Activated CD4-positive, alpha-beta T cell treated with anti-CD3 and anti-CD28 coated beads for 36 hours (primary cell): ENCODE measurements around the gene AKAP6. TPM values are rescaled to one million over a fixed set of nuclear protein-coding genes. Genes with fewer than 3 reads are reported as not detected.
A peak's percentile ranks its signal among the peaks of the same experiment; 100 is the strongest.

Experiments
- ATAC-seq: fragments of 200-7000 bp; cut with Tn5 transposase; one replicate; pipeline ENCODE4 v1.10.0; 2021; ENCODE audit warnings: mild to moderate bottlenecking, moderate library complexity
- CTCF ChIA-PET: fragments of 350-600 bp; sonication (Branson Sonifier 250); formaldehyde crosslinking; loops from one replicate; lab custom pipeline; 2021; ENCODE audit warnings: antibody characterized with exemption; lab: Charles Lee
- POLR2A ChIA-PET: fragments of 350-600 bp; sonication (Branson Sonifier 250); formaldehyde crosslinking; loops from one replicate; lab custom pipeline; 2021; ENCODE audit warnings: antibody characterized with exemption, inconsistent platforms; lab: Charles Lee
- DNase-seq: peaks from one replicate; pipeline ENCODE4 v3.0.0-alpha.2; 2020
- H3K27ac Mint-ChIP-seq: one replicate; pipeline ENCODE4 v1.8.0; 2021; ENCODE audit warnings: mixed read lengths
- H3K27me3 Mint-ChIP-seq: one replicate; pipeline ENCODE4 v1.8.0; 2021; ENCODE audit warnings: mixed read lengths
- H3K36me3 Mint-ChIP-seq: one replicate; pipeline ENCODE4 v1.8.0; 2021; ENCODE audit warnings: low read depth, mixed read lengths
- H3K4me1 Mint-ChIP-seq: one replicate; pipeline ENCODE4 v1.8.0; 2021; ENCODE audit warnings: mixed read lengths
- H3K4me3 Mint-ChIP-seq: one replicate; pipeline ENCODE4 v1.8.0; 2021; ENCODE audit warnings: mild to moderate bottlenecking, moderate library complexity, mixed read lengths
- H3K9me3 Mint-ChIP-seq: one replicate; pipeline ENCODE4 v1.8.0; 2021; ENCODE audit warnings: low read depth, mixed read lengths
- intact Hi-C, 2 experiments: fragments of 100-400 bp; cut with DNase I in 1 of 2; cut with micrococcal nuclease in 1 of 2; formaldehyde crosslinking; loops; one replicate each; pipeline versions ENCODE4 v1.14.2 to v1.15.1; 2022 to 2024; cut with DNase I, micrococcal nuclease
- total RNA-seq, 2 experiments: library from RNA; stranded (reverse); gene quantifications; one replicate each; pipeline ENCODE4 v1.2.3, GENCODE V29; 2021

AKAP6 gene
- total RNA-seq, 2 experiments from 2014 or later = 1.1 to 2.0 TPM

DNA sequence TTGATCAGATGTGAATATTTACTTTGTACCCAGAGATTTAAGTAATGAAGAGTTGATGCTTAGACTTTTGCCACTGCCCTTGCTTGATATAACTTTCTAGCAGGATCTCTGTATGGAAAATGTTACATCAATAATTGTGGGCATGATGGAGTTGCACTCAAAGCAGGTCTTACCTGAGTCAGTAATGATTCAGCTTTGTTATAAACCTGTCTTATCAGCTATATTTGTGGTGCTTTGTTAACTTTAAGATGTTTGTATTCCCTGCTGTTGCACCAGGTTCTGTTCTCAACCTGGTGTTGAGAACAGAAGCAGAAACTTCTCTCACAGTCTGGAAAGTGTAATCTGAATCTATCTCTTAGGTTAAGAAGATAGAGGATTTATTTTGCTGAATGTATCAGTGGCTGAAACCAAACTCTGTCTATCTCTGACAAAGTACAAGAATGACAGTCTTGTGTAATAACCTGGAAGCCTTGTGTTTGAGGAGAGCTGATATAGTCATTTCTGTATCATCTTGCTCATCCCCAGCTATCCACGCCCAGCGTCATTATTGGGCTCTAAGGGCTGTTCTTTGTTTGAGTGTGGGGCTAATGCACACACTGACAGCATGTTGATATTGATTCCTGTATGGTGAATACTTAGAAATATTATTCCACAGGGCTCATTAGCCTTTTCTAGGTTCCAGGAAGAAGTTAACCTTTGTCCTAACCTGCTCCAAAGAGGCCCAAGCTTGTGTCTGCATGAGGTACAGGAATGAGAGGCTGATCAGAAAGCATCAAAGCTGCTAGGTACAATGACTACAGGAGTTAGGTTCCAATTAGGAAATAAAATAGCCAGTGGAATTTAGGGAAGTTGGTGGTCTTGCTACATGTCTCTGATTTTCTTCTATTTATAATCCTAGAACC is 3.6 kb downstream of the AKAP6 start:
- no peak overlapping the region for H3K4me3 Mint-ChIP-seq
- peak; percentile 18 for DNase-seq
- ChIA-PET POLR2A (no interaction called here), CTCF (interaction anchor here (0.6 kb wide), 1 partner anchor 32 kb away, joined by 3 read pairs; no protein-coding TSS in a partner anchor)
- H3K4me1 Mint-ChIP-seq = no peaks in the 10 kb centered on the region
- no peak overlapping the region for H3K27ac Mint-ChIP-seq
- no peaks in the 10 kb centered on the region for H3K9me3 Mint-ChIP-seq
- no peaks in the 10 kb centered on the region for H3K27me3 Mint-ChIP-seq
- no peaks in the 10 kb centered on the region for H3K36me3 Mint-ChIP-seq
- intact Hi-C loops = no loop called here
- peak; percentile 82 for ATAC-seq

DNA sequence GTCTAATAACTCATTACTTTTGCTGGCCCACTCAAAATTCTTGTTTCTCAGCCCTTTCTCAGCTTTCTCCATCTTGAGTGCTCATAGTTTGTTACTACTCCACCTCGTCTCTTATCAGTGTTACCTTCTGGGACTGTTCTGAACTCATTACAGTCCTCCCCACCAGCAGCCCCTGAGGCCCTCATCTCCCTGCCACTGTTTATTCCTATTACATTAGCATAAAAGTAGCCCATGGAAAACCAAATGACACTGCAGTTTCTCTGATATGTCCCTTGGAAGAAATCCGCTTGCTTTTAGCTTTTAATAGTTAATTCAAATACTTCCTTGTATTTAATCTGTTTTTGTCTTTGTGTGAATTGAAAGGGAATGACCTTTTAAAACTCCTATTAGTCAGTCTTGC is 7.6 kb downstream of the AKAP6 start:
- Mint-ChIP-seq H3K36me3 (no peaks in the 10 kb centered on the region), H3K9me3 (no peaks in the 10 kb centered on the region), H3K4me1 (no peaks in the 10 kb centered on the region), H3K27me3 (no peaks in the 10 kb centered on the region), H3K4me3 (no peak overlapping the region), H3K27ac (no peak overlapping the region)
- DNase-seq (no peak), ATAC-seq (no peak)
- ChIA-PET CTCF (no interaction called here), POLR2A (no interaction called here)
- intact Hi-C loops = no loop called here

DNA sequence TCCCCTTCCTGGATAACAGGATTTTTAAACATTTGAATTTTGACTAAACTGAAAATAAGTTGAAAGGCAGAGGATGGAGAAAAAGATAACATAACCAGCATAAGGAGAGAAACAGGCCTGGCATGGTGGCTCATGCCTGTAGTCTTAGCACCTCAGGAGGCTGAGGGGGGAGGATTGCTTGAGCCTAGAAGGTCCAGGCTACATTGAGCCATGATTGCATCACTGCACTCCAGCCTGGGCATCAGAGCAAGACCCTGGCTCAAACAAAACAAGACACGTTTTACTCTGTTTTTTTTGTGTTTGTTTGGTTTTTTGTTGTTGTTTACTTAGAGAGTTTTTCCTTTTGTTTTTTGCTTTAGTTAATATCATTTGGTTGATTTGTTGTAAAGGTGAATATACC is 8.7 kb downstream of the AKAP6 start:
- POLR2A ChIA-PET = no interaction called here
- Mint-ChIP-seq H3K4me3 (no peak overlapping the region), H3K4me1 (no peaks in the 10 kb centered on the region), H3K9me3 (no peaks in the 10 kb centered on the region), H3K27ac (no peak overlapping the region), H3K27me3 (no peaks in the 10 kb centered on the region), H3K36me3 (no peaks in the 10 kb centered on the region)
- ATAC-seq (no peak), DNase-seq (no peak)
- CTCF ChIA-PET = no interaction called here
- intact Hi-C loops = no loop called here

- no peak for ATAC-seq
- no peaks in the 10 kb centered on the region for H3K4me1 Mint-ChIP-seq
- H3K36me3 Mint-ChIP-seq = no peaks in the 10 kb centered on the region
- no peak overlapping the region for H3K4me3 Mint-ChIP-seq
- ChIA-PET POLR2A (no interaction called here), CTCF (no interaction called here)
- intact Hi-C loops = no loop called here
- H3K27me3 Mint-ChIP-seq = no peaks in the 10 kb centered on the region
- no peak for DNase-seq
- H3K27ac Mint-ChIP-seq = no peak overlapping the region
- H3K9me3 Mint-ChIP-seq = no peaks in the 10 kb centered on the region
These were observed 10.1 kb downstream of the AKAP6 start for GRCh38 chr14:32339188-32339587.

GRCh38 chr14:32341947-32342846 is 13.1 kb downstream of the AKAP6 start:
- POLR2A ChIA-PET = no interaction called here
- Mint-ChIP-seq H3K36me3 (no peaks in the 10 kb centered on the region), H3K27ac (no peak overlapping the region), H3K27me3 (no peaks in the 10 kb centered on the region), H3K4me1 (no peaks in the 10 kb centered on the region), H3K4me3 (no peak overlapping the region), H3K9me3 (no peaks in the 10 kb centered on the region)
- DNase-seq = no peak
- intact Hi-C loops = no loop called here
- ATAC-seq = no peak
- CTCF ChIA-PET = no interaction called here

DNA sequence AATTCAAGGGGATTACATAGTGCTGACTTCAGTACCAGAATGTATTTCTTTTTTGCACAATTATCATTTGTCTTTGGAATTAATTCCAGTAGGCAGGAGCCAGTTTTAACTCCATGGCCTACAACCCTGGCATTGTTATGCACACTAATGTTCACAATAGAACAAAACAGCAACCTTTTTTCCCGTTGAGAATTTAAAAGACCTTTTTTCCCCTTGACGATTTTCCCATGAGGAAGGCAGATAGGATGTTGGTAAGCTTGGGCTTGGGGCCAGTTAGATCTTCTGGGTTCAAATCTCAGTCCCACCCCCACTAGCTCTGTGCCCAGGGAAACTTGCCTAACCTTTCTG is 13.7 kb downstream of the AKAP6 start:
- Mint-ChIP-seq H3K4me3 (no peak overlapping the region), H3K9me3 (no peaks in the 10 kb centered on the region), H3K27me3 (peaks cover under 1% of the 10 kb centered on the region), H3K4me1 (no peaks in the 10 kb centered on the region), H3K27ac (no peak overlapping the region), H3K36me3 (no peaks in the 10 kb centered on the region)
- DNase-seq = no peak
- ChIA-PET CTCF (no interaction called here), POLR2A (no interaction called here)
- no peak for ATAC-seq
- intact Hi-C loops = no loop called here

GRCh38 chr14:32343926-32344430 is 14.9 kb downstream of the AKAP6 start:
- H3K36me3 Mint-ChIP-seq = no peaks in the 10 kb centered on the region
- DNase-seq (no peak), ATAC-seq (no peak)
- ChIA-PET POLR2A (no interaction called here), CTCF (no interaction called here)
- intact Hi-C loops = no loop called here
- H3K9me3 Mint-ChIP-seq = no peaks in the 10 kb centered on the region
- no peak overlapping the region for H3K27ac Mint-ChIP-seq
- no peaks in the 10 kb centered on the region for H3K4me1 Mint-ChIP-seq
- peaks cover 4% of the 10 kb centered on the region for H3K27me3 Mint-ChIP-seq
- H3K4me3 Mint-ChIP-seq = no peak overlapping the region

- H3K36me3 Mint-ChIP-seq = no peaks in the 10 kb centered on the region
- intact Hi-C loops = no loop called here
- DNase-seq (no peak), ATAC-seq (no peak)
- no peaks in the 10 kb centered on the region for H3K4me1 Mint-ChIP-seq
- no peaks in the 10 kb centered on the region for H3K9me3 Mint-ChIP-seq
- no peak overlapping the region for H3K27ac Mint-ChIP-seq
- ChIA-PET POLR2A (no interaction called here), CTCF (interaction anchor here (0.7 kb wide), 1 partner anchor 231 kb away, joined by 3 read pairs; no protein-coding TSS in a partner anchor)
- H3K27me3 Mint-ChIP-seq = peaks cover 4% of the 10 kb centered on the region
- no peak overlapping the region for H3K4me3 Mint-ChIP-seq
These were observed 16.3 kb downstream of the AKAP6 start for GRCh38 chr14:32345311-32345791.

DNA sequence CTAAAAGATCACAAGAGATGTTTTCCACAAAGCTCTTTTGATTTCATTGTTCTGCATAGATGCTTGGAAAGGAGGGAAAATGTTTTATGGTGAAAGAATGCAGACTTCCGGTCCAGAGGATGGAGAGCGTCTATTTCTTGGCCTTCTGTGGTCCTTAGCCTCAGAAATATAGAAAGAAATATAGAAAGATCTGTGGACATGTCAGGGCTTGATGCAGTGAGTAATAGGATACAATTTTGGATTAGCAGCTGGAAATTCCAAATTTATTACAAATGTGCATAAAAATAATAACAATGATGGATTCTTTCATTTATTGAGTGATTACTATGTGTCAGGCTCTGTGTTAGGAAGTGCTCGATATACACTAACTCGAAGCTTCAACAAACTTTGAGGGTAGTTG is 20.2 kb downstream of the AKAP6 start:
- peaks cover 8% of the 10 kb centered on the region for H3K27me3 Mint-ChIP-seq
- no peaks in the 10 kb centered on the region for H3K4me1 Mint-ChIP-seq
- intact Hi-C loops = no loop called here
- H3K4me3 Mint-ChIP-seq = no peak overlapping the region
- no peak for DNase-seq
- no peaks in the 10 kb centered on the region for H3K9me3 Mint-ChIP-seq
- POLR2A ChIA-PET = no interaction called here
- CTCF ChIA-PET = interaction anchor here (0.9 kb wide), 1 partner anchor 98 kb away, joined by 3 read pairs; no protein-coding TSS in a partner anchor
- no peaks in the 10 kb centered on the region for H3K36me3 Mint-ChIP-seq
- no peak for ATAC-seq
- H3K27ac Mint-ChIP-seq = no peak overlapping the region

- Mint-ChIP-seq H3K36me3 (no peaks in the 10 kb centered on the region), H3K27ac (no peak overlapping the region), H3K4me3 (no peak overlapping the region), H3K9me3 (no peaks in the 10 kb centered on the region), H3K27me3 (peaks cover 8% of the 10 kb centered on the region), H3K4me1 (no peaks in the 10 kb centered on the region)
- ChIA-PET POLR2A (no interaction called here), CTCF (interaction anchor here (0.9 kb wide), 1 partner anchor 99 kb away, joined by 3 read pairs; no protein-coding TSS in a partner anchor)
- DNase-seq (no peak), ATAC-seq (no peak)
- intact Hi-C loops = no loop called here
These were observed 20.9 kb downstream of the AKAP6 start for GRCh38 chr14:32350020-32350419.

DNA sequence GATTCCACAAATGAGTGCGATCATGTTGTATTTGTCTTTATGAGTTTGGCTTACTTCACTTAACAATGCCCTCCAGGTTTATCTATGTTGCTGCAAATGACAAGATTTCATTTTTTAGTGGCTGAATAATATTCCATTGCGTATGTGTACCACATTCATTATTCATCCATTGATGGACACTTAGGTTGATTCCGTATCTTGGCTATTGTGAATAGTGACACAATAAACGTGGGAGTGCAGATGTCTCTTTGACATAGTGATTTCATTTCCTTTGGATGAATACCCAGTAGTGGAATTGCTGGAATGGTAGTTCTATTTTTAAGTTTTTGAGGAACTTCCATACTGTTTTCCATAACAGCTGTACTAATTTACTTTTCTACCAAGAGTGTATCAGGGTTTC is 23.5 kb downstream of the AKAP6 start:
- POLR2A ChIA-PET = no interaction called here
- DNase-seq = no peak
- peaks cover 8% of the 10 kb centered on the region for H3K27me3 Mint-ChIP-seq
- ATAC-seq = no peak
- H3K4me1 Mint-ChIP-seq = no peaks in the 10 kb centered on the region
- H3K27ac Mint-ChIP-seq = no peak overlapping the region
- intact Hi-C loops = no loop called here
- H3K9me3 Mint-ChIP-seq = no peaks in the 10 kb centered on the region
- CTCF ChIA-PET = no interaction called here
- H3K36me3 Mint-ChIP-seq = no peaks in the 10 kb centered on the region
- no peak overlapping the region for H3K4me3 Mint-ChIP-seq
